Heart right ventricle (tissue), 16 donors: ENCODE measurements around the gene CNN1. TPM values are rescaled to one million over a fixed set of nuclear protein-coding genes. Genes with fewer than 3 reads are reported as not detected.

Source experiments
- ATAC-seq, 8 donors: fragments of 200-7000 bp; cut with Tn5 transposase; one replicate each; pipeline ENCODE4 v1.9.1; 2020; ENCODE audit warnings: mild to moderate bottlenecking in 8 of 8, moderate library complexity in 8 of 8, moderate number of reproducible peaks in 1 of 8
- DNase-seq, 2 donors: peaks; one replicate each; pipeline ENCODE4 v3.0.0-alpha.2; 2020
- H3K27ac ChIP-seq, 10 donors: fragments of 200-600 bp; sonication (generic) in 2 of 10; one replicate each; pipeline versions ENCODE4 v1.5.0 to v1.8.0; 2020 to 2022; ENCODE audit warnings: mild to moderate bottlenecking in 3 of 10
- H3K27me3 ChIP-seq, 7 donors: fragments of 200-600 bp; one replicate each; pipeline ENCODE4 v1.8.0; 2021 to 2022; ENCODE audit warnings: mild to moderate bottlenecking in 2 of 7
- H3K36me3 ChIP-seq, 9 donors: fragments of 200-600 bp; sonication (generic) in 1 of 9; one replicate each; pipeline versions ENCODE4 v1.5.0 to v1.8.0; 2020 to 2022; ENCODE audit warnings: mild to moderate bottlenecking in 2 of 9
- H3K4me1 ChIP-seq, 9 donors: fragments of 200-600 bp; sonication (generic) in 1 of 9; one replicate each; pipeline versions ENCODE4 v1.5.0 to v1.8.0; 2020 to 2022; ENCODE audit warnings: mild to moderate bottlenecking in 4 of 9
- H3K4me3 ChIP-seq, 10 donors: fragments of 200-600 bp; sonication (generic) in 2 of 10; one replicate each; pipeline versions ENCODE4 v1.5.0 to v1.8.0; 2020 to 2022; ENCODE audit warnings: mild to moderate bottlenecking in 7 of 10, moderate library complexity in 2 of 10
- H3K9me3 ChIP-seq, 11 donors: fragments of 200-600 bp in 10 of 11; sonication (generic) in 2 of 11; one replicate each; pipeline versions ENCODE4 v1.5.0 to v1.8.0; 2013 to 2022; ENCODE audit warnings: mild to moderate bottlenecking in 2 of 11, control low read depth in 1 of 11, moderate library complexity in 1 of 11
- WGBS, 2 donors: extraction: QIAGEN DNeasy Blood & Tissue Kit; methylation state at CpG; one replicate each; pipeline ENCODE4 v1.1.7; 2013; ENCODE audit warnings: inconsistent platforms in 1 of 2; 5-methylcytosine and 5-hydroxymethylcytosine counted together
- intact Hi-C, 10 donors: fragments of 100-400 bp; cut with DNase I; formaldehyde crosslinking; loops; one replicate each; pipeline versions ENCODE4 v1.11.1 to v1.14.2; 2022
- polyA plus RNA-seq, 2 donors: library from polyadenylated mRNA; stranded (reverse); fragments of 200-250 nt; gene quantifications; one replicate each; pipeline ENCODE4 v1.2.3, GENCODE V29; 2013
- total RNA-seq, 10 donors: library from RNA; stranded (reverse); fragmentation: NEBNext Ultra II Directional in 3 of 10; extraction: Animal tissue kit (Norgen Biotek cat#: 25700) in 3 of 10; gene quantifications; one replicate each; pipeline versions ENCODE4 v1.2.1 to v1.2.4, GENCODE V29; 2021 to 2023
- TF ChIP-seq, protein P1 (sequence below), 9 donors: fragments of 200-600 bp; sonication (generic) in 2 of 9; IDR thresholded peaks; one replicate each; pipeline versions ENCODE4 v1.5.0 to v1.8.0; 2021 to 2022; ENCODE audit warnings: antibody characterized with exemption in 9 of 9, mild to moderate bottlenecking in 5 of 9, moderate library complexity in 1 of 9
- donor health status: Arrhythmogenic right ventricular cardiomyopathy.
- donor health status: ischemic (EF 13 %, LVEDD 7.1; RV severe dilation, severe dysfunction).
- donor health status: healthy with polysubstance abuse.
- donor health status: DM: no; HTN: yes; CAD: no.
- donor health status: DM: no; HTN: no; CAD: no.
- donor health status: ischemic (EF 25% LVEDD 6.9; RV normal size, moderate dysfunction).
- donor health status: ischemic (EF 25% LVEDD 5.7; RV mildly dilated, moderate dysfunction).
- donor health status: healthy.
- donor health status: DM: yes; HTN: yes; CAD: no.
- donor health status: Ischemic cardiomyopathy.
- donor health status: ischemic (EF 35%, LVEDD 5.7; RV mildly dilated, moderate dysfunction).
- donor health status: nonischemic (EF 11% LVEDD 7.7; RV severe dilation, severe dysfunction).
- donor health status: DM: yes; HTN: yes; CAD: no.
- donor health status: PGD.
- donor health status: ischemic (EF 29% LVEDD 5.4; RV normal size, mild dysfunction).
- donor health status: nonischemic (EF 23%, LVEDD 6.1; RV moderate dilation, normal function).

The CNN1 gene
- total and polyA plus RNA-seq, 12 donors, result 63.4 to 678 (median 163) TPM

DNA sequence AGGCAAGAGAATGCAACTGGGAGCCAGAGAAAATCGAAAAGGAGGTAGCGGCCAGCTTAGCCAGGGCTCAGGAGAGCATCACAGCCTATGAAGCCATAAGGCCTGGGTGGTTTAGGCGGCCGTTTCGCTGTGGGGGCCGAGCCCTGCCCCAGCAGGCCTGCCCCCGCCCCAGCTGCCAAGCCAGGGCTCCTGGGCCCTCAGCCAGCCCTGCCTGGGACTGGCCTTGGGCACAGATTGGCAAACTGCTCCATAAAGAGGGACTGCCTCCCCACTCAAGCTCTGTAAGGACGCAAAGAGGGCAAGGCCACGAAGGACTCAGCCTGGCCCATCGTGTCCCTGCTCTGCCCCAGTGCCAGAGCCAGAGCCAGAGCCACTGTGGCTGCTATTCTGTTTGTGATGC is 43.2 kb upstream of the CNN1 start:
- WGBS, 2 donors, result 90 to 94% methylated on average over 10 of the region's 10 CpGs
- DNase-seq (no peak), ATAC-seq (peak in 1 of 8 donors; percentile 8)
- Histone ChIP-seq H3K4me1 (no peaks in the 10 kb centered on the region), H3K9me3 (no peaks in the 10 kb centered on the region), H3K27ac (no peak overlapping the region), H3K27me3 (no peaks in the 10 kb centered on the region), H3K36me3 (peaks cover 0 to 65% (median 8%) of the 10 kb centered on the region in 9 donors), H3K4me3 (no peak overlapping the region)
- intact Hi-C loops, result loop anchor here in 3 of 10 donors (5.0 kb wide), 2 partner anchors 92 to 97 kb away; no protein-coding TSS in a partner anchor
- TF ChIP-seq, protein P1, sequence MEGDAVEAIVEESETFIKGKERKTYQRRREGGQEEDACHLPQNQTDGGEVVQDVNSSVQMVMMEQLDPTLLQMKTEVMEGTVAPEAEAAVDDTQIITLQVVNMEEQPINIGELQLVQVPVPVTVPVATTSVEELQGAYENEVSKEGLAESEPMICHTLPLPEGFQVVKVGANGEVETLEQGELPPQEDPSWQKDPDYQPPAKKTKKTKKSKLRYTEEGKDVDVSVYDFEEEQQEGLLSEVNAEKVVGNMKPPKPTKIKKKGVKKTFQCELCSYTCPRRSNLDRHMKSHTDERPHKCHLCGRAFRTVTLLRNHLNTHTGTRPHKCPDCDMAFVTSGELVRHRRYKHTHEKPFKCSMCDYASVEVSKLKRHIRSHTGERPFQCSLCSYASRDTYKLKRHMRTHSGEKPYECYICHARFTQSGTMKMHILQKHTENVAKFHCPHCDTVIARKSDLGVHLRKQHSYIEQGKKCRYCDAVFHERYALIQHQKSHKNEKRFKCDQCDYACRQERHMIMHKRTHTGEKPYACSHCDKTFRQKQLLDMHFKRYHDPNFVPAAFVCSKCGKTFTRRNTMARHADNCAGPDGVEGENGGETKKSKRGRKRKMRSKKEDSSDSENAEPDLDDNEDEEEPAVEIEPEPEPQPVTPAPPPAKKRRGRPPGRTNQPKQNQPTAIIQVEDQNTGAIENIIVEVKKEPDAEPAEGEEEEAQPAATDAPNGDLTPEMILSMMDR (IDR thresholded peaks at IDR 0.05), result no peak

DNA sequence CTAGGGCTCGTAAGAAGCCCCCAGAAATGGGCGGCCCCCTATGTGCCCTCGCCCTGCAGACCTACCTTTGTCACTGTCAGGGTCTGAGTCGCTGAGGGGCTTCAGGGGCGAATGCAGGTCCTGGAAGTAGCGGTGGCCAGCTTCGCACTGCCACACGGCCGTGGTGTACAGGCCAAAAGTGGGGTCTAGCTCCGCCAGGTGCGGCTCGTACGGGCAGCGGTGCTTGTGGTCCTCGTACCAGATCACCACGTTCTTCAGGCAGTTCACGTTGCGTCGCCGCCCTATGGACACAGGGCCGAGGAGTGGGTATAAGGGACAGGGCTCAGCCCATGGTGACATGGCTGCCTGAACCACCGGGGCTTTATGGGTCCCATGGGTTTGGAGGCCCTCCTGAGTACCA is 42.8 kb upstream of the CNN1 start:
- TF ChIP-seq, protein P1 (IDR thresholded peaks at IDR 0.05), result no peak
- DNase-seq (no peak), ATAC-seq (no peak)
- Histone ChIP-seq H3K9me3 (no peaks in the 10 kb centered on the region), H3K4me1 (no peaks in the 10 kb centered on the region), H3K27ac (no peak overlapping the region), H3K36me3 (peaks cover 0 to 61% (median 8%) of the 10 kb centered on the region in 9 donors), H3K4me3 (no peak overlapping the region), H3K27me3 (no peaks in the 10 kb centered on the region)
- 96 to 98% methylated on average over 22 of the region's 22 CpGs for WGBS, 2 donors
- intact Hi-C loops, result loop anchor here in 4 of 10 donors (2.0 to 5.0 kb wide), 3 partner anchors 91 to 96 kb away; no protein-coding TSS in a partner anchor

DNA sequence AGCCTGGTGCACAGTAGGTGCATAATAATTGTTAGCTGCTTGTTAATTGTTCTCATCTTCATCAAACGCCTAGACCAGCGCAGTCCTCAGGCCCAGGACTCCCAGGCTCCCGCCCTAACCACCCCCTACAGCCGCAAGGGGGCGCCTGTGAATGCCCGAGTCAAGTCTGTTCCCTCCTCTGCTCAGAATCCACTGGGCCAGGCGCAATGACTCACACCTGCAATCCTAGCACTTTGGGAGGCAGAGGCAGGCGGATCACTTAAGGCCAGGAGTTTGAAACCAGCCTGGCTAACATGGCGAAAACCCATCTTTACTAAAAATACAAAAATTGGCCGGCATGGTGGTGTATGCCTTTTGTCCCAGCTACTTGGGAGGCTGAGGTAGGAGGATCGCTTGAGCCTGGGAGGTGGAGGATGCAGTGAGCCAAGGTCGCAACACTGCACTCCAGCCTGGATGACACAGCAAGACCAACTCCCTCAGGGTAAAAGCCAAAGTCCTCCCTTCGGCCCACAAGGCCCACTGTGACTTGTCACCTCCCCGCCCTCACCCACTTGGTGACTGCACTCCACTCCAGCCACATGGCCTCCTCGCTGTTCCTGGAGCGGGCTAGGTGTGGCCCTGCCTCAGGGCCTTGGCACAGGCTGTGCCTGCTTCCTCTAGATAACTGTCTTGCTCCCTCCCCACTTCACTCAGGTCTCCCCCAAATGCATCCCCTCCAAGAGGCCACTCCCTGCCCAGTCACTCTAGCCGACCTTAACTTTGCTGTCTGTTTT is 42.1 kb upstream of the CNN1 start:
- Histone ChIP-seq H3K36me3 (peaks cover 0 to 55% (median 8%) of the 10 kb centered on the region in 9 donors), H3K27me3 (no peaks in the 10 kb centered on the region), H3K4me3 (no peak overlapping the region), H3K4me1 (no peaks in the 10 kb centered on the region), H3K27ac (no peak overlapping the region), H3K9me3 (no peaks in the 10 kb centered on the region)
- DNase-seq (peak; percentile 36 to 61), ATAC-seq (peak in 6 of 8 donors; percentile 42 to 71 (median 59))
- intact Hi-C loops, result loop anchor here in 4 of 10 donors (2.0 to 5.0 kb wide), 3 partner anchors 90 to 96 kb away; no protein-coding TSS in a partner anchor
- TF ChIP-seq, protein P1 (IDR thresholded peaks at IDR 0.05), result peak; percentile 43 to 74 (median 63)
- WGBS, 2 donors, result 70 to 75% methylated on average over 17 of the region's 17 CpGs

DNA sequence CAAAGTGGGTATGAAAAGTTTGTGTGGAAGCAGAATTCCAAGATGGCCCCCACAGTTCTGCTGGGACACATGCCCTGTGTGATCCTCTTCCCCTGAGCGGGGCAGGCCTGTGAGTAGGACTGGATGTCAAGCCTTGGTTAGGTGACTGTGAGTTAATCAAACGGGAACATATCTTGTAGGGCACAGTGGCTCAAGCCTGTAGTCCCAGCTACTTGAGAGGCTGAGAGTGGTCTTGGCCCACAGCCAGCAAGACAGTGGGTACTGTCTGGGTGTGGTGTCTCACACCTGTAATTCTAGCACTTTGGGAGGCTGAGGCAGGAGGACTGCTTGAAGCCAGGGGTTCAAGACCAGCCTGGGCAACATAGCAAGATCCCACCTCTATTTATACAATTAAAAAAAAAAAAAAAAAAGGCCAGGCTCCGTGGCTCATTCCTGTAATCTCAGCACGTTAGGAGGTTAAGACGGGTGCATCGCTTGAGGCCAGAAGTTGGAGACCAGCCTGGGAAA is 39.4 kb upstream of the CNN1 start:
- DNase-seq (no peak), ATAC-seq (no peak)
- Histone ChIP-seq H3K27me3 (no peaks in the 10 kb centered on the region), H3K27ac (no peak overlapping the region), H3K4me3 (no peak overlapping the region), H3K36me3 (peaks cover 0 to 42% (median 4%) of the 10 kb centered on the region in 9 donors), H3K9me3 (no peaks in the 10 kb centered on the region), H3K4me1 (no peaks in the 10 kb centered on the region)
- intact Hi-C loops, result loop anchor here in 3 of 10 donors (5.0 kb wide), 2 partner anchors 88 to 93 kb away; no protein-coding TSS in a partner anchor
- 73 to 85% methylated on average over 6 of the region's 6 CpGs for WGBS, 2 donors
- TF ChIP-seq, protein P1 (IDR thresholded peaks at IDR 0.05), result no peak
